IPS DF 6.9 (cell line): Measurements from ENCODE around the gene CEP131.
"Not testable (repeated sequence)": the region's sequence is repeated elsewhere in the genome, so short reads cannot be mapped to it uniquely, and the experiment has no call there.

ENCODE experiments used
- DNase-seq: peaks from one replicate; pipeline ENCODE4 v3.0.0-alpha.2; 2013; ENCODE audit warnings: low read depth, low spot score
- H3K27ac ChIP-seq: one replicate; pipeline ENCODE4 v1.5.1; 2013; ENCODE audit warnings: low read length, control low read depth
- H3K27me3 ChIP-seq: 2 replicates; pipeline ENCODE4 v1.6.1; 2013; ENCODE audit warnings: mild to moderate bottlenecking, low read length; ENCODE audit not compliant: control insufficient read depth, insufficient read depth
- H3K36me3 ChIP-seq: 2 replicates; pipeline ENCODE4 v1.6.1; 2013; ENCODE audit warnings: low read length; ENCODE audit not compliant: control insufficient read depth, insufficient read depth
- H3K4me1 ChIP-seq: 2 replicates; pipeline ENCODE4 v1.6.1; 2013; ENCODE audit warnings: low read length; ENCODE audit not compliant: control insufficient read depth, insufficient read depth
- H3K4me3 ChIP-seq: 2 replicates; pipeline ENCODE4 v1.5.1; 2013; ENCODE audit warnings: mild to moderate bottlenecking, low read length
- H3K9me3 ChIP-seq: 2 replicates; pipeline ENCODE4 v1.6.1; 2013; ENCODE audit warnings: low read length, inconsistent platforms; ENCODE audit not compliant: control insufficient read depth, insufficient read depth
- WGBS: extraction: QIAGEN DNeasy Blood & Tissue Kit; methylation state at CpG from one replicate; pipeline ENCODE4 v1.1.7; 2013; ENCODE audit warnings: mixed read lengths, missing lambda C conversion rate; ENCODE audit not compliant: insufficient read length, insufficient coverage; 5-methylcytosine and 5-hydroxymethylcytosine counted together

CEP131 gene

DNA sequence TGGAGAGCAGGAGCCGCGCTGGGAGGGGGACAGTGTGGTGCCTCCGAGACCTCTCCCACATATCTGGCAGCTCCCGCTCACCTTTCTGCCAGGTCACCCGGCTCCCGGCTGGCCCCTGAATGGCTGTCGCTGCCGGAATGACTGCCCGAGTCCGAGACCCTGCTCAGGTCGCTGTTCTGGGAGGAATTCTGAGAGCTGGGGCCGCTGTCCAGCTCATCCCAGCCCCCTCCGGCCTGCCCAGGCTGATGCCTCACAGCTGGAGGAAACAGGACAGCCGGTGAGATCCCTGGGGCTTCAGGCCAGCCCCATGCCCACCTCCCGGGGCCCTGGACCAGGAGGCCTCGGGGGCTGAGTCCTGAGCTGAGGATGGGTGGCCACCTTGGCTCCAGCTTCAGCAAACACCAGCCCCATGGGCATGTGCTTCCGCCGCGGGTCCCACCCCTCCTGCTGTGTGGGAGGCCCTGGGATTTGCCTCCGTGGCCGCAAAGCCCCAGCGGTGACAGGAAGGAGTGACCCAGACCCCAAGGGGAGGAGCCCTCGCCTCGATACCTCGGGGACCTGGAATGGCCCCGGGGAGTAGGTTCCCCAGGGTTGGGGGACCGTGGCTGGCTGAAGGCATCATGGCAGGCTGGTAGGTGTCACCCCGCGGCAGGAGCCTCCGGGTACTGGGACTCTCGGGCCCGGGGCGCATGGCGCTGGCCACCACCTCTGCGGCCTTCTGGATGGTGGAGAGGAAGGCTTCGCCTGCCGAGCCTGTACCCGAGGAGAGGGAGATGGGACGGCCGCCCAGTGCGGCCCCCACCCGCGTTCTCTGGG, 9.2 kb upstream of the CEP131 start:
- no CpG with 5 or more reads among the region's 43 CpGs for WGBS
- peaks cover 8% of the 10 kb centered on the region for H3K36me3 ChIP-seq
- no peak overlapping the region for H3K4me3 ChIP-seq
- no peaks in the 10 kb centered on the region; the same call in 1 of the 2 replicates for H3K4me1 ChIP-seq
- H3K9me3 ChIP-seq = no peaks in the 10 kb centered on the region
- DNase-seq = no peak
- H3K27me3 ChIP-seq = no peaks in the 10 kb centered on the region
- H3K27ac ChIP-seq = no peak overlapping the region

GRCh38 chr17:81231121-81231645, 8.4 kb upstream of the CEP131 start:
- Histone ChIP-seq H3K4me1 (no peaks in the 10 kb centered on the region), H3K4me3 (no peak overlapping the region), H3K9me3 (no peaks in the 10 kb centered on the region), H3K27ac (no peak overlapping the region), H3K27me3 (no peaks in the 10 kb centered on the region), H3K36me3 (peaks cover 8% of the 10 kb centered on the region)
- no CpG with 5 or more reads among the region's 31 CpGs for WGBS
- no peak for DNase-seq

DNA sequence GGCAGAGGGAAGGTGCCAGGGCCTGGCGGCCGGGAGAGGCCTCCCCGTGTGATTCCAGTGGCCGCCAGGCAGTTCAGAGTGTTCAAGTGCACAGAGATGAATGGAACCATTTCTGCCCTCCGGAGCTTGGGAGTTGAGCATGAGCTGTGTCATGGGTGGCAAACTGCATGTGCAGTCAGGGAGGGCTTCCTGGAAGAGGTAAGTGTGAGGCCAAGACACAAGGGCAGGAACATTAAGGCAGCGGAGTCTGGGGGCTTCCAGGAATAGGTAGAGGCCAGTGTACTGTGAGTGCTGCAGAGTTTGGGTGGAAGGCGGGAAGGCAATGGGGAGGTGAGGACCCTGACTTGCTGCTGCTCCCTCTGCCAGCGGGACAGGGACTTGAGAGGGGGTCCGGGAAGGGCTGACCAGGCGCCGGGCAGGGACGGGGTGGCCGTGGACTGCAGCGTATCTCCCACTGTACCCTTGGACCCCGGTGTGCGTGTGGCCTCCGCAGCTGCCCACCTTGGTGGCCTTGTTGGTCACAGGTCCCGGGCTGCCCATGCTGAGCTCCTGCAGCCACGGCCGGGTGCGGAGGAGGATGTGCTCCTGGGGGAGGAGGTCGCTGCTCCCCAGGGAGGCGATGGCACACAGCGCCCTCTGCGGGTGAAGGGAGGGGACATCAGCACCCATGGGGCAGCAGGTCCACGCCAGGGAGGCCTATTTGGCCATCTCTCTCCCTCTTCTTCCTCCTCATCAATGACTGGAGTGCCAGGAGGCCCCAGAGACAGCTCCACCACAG, 7.5 kb upstream of the CEP131 start:
- DNase-seq = no peak
- Histone ChIP-seq H3K27ac (no peak overlapping the region), H3K4me3 (no peak overlapping the region), H3K4me1 (no peaks in the 10 kb centered on the region), H3K9me3 (no peaks in the 10 kb centered on the region), H3K36me3 (peaks cover 8% of the 10 kb centered on the region), H3K27me3 (no peaks in the 10 kb centered on the region)
- WGBS = no CpG with 5 or more reads among the region's 26 CpGs

- Histone ChIP-seq H3K9me3 (no peaks in the 10 kb centered on the region), H3K27ac (no peak overlapping the region), H3K4me1 (no peaks in the 10 kb centered on the region), H3K4me3 (no peak overlapping the region), H3K27me3 (no peaks in the 10 kb centered on the region), H3K36me3 (peaks cover 8% of the 10 kb centered on the region)
- no peak for DNase-seq
- WGBS = no CpG with 5 or more reads among the region's 14 CpGs
Measured at GRCh38 chr17:81229666-81229920, 6.8 kb upstream of the CEP131 start.

DNA sequence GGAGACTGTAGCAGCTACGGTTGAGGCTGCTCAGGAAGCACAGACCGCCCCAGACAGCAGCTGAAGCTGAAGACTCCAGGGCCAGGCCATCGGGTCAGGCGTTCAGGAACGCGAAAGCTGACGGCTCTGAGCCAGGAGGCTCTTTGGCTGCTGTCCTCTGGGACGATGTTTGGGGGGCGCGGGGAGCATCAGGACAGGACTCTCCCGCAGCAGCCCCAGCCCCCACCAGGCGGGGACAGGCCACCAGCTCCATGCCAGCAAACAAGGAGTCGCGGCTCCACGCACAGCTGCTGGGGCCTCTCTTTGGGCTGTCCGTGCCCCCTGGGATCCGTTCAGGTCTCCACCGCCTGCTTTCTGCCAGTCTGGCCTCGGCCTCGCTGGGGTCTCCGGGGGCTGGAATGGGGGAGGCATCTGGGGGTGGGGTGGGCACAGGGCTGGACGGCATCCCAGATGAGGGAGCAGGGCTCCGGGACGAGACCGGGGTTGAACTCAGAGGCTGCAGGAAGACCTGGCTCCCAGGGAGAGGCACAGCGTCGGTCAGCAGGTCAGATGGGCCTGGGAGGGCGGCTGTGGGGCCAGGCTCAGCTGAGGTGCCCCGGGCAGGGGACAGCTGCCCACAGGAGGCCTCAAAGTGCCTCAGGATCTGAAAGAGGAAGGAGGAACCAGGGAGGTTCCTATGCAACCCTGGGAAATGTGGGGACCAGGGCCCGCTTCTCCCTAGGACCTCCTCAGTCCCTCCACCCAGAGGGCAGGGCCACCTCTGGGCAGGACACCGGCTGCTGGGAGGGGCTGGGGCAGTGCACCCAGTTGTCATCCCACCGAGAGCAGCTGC, 6.3 kb upstream of the CEP131 start:
- Histone ChIP-seq H3K27ac (no peak overlapping the region), H3K27me3 (no peaks in the 10 kb centered on the region), H3K9me3 (no peaks in the 10 kb centered on the region), H3K36me3 (peaks cover 8% of the 10 kb centered on the region), H3K4me1 (no peaks in the 10 kb centered on the region), H3K4me3 (no peak overlapping the region)
- DNase-seq = no peak
- whole genome bisulfite sequencing = no CpG with 5 or more reads among the region's 32 CpGs

- WGBS = no CpG with 5 or more reads among the region's 9 CpGs
- Histone ChIP-seq H3K27ac (no peak overlapping the region), H3K9me3 (no peaks in the 10 kb centered on the region), H3K4me1 (no peaks in the 10 kb centered on the region), H3K27me3 (no peaks in the 10 kb centered on the region), H3K4me3 (no peak overlapping the region), H3K36me3 (peaks cover 8% of the 10 kb centered on the region)
- no peak for DNase-seq
Measured at GRCh38 chr17:81228420-81228819, 5.7 kb upstream of the CEP131 start.

- not testable (repeated sequence) for DNase-seq, H3K4me3 ChIP-seq, H3K27me3 ChIP-seq, H3K36me3 ChIP-seq, H3K27ac ChIP-seq, H3K9me3 ChIP-seq, H3K4me1 ChIP-seq
- no CpG with 5 or more reads among the region's 2 CpGs for WGBS
Measured at GRCh38 chr17:81227630-81228029, 4.9 kb upstream of the CEP131 start.

GRCh38 chr17:81223762-81224130, 981 bp upstream of the CEP131 start:
- no peak overlapping the region for H3K27ac ChIP-seq
- no peaks in the 10 kb centered on the region for H3K27me3 ChIP-seq
- H3K4me1 ChIP-seq = peaks cover 7% of the 10 kb centered on the region
- peak overlapping the region; percentile 44; the same call in 1 of the 2 replicates for H3K4me3 ChIP-seq
- no peak for DNase-seq
- WGBS = no CpG with 5 or more reads among the region's 11 CpGs
- H3K36me3 ChIP-seq = peaks cover 5% of the 10 kb centered on the region; the same call in 1 of the 2 replicates
- H3K9me3 ChIP-seq = no peaks in the 10 kb centered on the region

DNA sequence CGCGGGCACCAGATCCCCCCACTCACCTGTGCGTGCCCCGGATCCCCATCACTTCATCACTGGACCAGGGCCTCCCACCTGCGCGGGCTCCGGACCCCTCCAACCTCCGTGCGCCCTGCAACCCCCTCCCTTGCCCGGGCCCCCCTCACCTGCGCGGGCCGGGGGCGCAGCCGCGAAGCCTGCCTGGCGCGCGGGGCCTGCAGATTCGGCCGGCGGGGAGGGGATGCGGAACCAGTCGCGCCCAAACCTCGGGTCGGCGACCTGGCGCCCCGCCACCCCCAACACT, 202 bp downstream of the CEP131 start:
- WGBS = no CpG with 5 or more reads among the region's 30 CpGs
- no peak overlapping the region for H3K27ac ChIP-seq
- H3K9me3 ChIP-seq = no peaks in the 10 kb centered on the region

GRCh38 chr17:81221842-81222619, 734 bp downstream of the CEP131 start:
- no CpG with 5 or more reads among the region's 24 CpGs for WGBS
- no peak overlapping the region for H3K27ac ChIP-seq

More for the DNA sequence above, 202 bp downstream of the CEP131 start:
- Histone ChIP-seq H3K27me3 (no peaks in the 10 kb centered on the region), H3K36me3 (0 out of 2 replicates have a peak, but pooled peaks cover 5% of the 10 kb centered on the region), H3K4me1 (peaks cover 7% of the 10 kb centered on the region), H3K4me3 (peak overlapping the region; percentile 57; the same call in 1 of the 2 replicates)
- DNase-seq = no peak

More at GRCh38 chr17:81221842-81222619, 734 bp downstream of the CEP131 start:
- H3K36me3 ChIP-seq = 0 out of 2 replicates have a peak, but pooled peaks cover 5% of the 10 kb centered on the region
- DNase-seq = no peak
- H3K4me1 ChIP-seq = peaks cover 7% of the 10 kb centered on the region
- no peaks in the 10 kb centered on the region for H3K9me3 ChIP-seq
- peak overlapping the region; percentile 57; the same call in 1 of the 2 replicates for H3K4me3 ChIP-seq
- H3K27me3 ChIP-seq = no peaks in the 10 kb centered on the region
